Measurements from ENCODE around the gene AKR7A2.
"Not testable (repeated sequence)": the region's sequence is repeated elsewhere in the genome, so short reads cannot be mapped to it uniquely, and the experiment has no call there.

AKR7A2 gene

DNA sequence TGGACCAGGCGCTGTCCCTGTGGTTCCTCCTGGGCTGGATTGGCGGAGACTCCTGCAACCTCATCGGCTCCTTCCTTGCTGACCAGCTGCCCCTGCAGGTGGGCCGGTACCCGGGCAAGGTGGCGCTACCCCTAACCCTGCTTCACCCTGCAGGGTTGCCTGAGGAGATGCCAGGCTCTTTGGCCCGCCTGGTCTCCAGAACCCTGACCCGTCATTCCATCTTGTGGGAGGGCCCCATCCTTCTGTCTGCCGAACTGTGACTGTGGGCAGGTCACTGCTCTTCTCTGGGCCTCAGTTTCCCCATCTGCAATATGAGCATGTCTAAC is 12.7 kb upstream of the AKR7A2 start:
- DNase-seq = no peak

DNA sequence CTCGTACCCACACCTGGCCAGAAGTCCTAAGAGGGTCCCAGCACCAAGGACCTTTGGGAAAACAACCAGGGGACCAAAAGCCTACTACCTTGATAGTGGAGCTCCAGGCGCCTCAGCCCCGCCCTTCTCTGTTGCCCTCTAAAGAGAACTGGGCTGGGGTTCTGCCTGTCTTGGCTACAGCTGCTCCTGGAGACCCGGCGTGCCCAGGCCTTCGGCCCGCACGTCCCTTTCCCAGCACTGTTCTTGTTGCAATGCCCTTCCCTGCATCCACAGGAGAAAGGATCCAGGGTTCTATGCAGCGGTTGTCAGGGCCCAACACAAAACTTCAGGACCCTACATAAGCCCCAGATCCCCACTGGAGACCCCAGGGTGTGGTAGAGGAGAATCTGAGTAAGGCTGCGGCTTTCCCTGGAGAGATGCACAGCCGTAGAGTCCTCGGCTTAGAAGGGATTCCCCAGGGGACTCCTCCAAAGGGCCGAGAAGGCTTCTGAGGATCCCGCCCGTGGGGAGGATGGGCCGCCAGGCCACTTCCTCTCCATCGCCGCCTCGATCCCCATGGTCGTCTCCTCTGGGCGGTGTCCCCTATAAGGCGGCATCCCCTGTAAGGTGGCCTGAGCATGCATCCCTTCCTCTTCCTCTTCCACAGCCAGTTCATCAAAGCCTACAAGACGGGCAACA is 12.2 kb upstream of the AKR7A2 start:
- no peak for DNase-seq

DNA sequence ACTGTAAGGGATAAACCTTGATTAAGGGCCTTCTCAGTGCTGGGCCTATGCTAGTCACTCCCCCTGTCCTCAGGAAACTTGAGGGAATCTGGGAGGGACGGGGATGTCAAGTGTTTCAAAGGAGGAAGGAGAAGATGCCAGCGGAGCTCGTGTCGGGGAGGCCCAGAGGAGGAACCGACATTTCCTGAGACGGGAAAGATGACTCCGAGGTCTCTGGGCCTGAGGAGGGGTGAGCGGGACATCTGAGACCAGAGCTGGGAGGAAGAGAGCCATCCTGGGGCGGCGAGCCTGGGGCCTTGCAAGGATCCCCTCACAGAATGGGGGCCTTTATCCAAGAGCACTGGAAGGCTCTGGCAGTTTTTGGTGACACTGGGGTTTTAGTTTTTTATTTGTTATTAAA is 10.5 kb upstream of the AKR7A2 start:
- DNase-seq = no peak

DNA sequence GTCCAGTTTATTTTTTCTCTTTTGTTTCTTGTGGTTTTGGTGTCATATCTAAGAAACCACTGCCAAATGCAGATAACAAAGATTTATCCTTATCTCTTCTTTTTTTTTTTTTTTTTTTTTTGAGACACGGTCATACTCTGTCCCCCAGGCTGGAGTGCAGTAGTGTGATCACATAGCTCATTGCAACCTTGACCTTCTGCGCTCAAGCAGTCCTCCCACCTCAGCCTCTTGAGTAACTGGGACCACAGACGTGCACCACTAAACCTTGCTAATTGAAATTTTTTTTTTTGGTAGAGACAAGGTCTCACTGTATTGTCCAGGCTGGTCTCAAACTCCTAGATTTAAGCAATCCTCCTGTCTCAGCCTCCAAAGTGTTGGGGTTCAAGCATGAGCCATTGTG is 9.1 kb upstream of the AKR7A2 start:
- DNase-seq = no peak

DNA sequence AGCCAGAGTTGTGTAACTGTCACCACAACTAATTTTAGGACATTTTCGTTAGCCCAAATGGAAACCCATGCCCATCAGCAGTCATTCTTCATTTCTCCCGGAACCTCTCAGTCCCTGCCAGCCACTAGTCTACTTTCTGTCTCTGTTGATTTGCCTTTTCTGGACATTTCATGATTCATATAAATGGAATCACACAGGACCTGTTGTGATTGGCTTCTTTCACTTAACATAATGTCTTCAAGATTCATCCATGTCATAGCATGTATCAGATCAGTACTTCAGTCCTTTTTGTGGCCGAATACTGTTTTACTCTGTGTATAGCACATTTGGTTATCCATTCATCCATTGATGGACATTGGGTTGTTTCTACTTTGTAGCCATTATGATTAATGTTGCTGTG is 7.3 kb upstream of the AKR7A2 start:
- DNase-seq = no peak

DNA sequence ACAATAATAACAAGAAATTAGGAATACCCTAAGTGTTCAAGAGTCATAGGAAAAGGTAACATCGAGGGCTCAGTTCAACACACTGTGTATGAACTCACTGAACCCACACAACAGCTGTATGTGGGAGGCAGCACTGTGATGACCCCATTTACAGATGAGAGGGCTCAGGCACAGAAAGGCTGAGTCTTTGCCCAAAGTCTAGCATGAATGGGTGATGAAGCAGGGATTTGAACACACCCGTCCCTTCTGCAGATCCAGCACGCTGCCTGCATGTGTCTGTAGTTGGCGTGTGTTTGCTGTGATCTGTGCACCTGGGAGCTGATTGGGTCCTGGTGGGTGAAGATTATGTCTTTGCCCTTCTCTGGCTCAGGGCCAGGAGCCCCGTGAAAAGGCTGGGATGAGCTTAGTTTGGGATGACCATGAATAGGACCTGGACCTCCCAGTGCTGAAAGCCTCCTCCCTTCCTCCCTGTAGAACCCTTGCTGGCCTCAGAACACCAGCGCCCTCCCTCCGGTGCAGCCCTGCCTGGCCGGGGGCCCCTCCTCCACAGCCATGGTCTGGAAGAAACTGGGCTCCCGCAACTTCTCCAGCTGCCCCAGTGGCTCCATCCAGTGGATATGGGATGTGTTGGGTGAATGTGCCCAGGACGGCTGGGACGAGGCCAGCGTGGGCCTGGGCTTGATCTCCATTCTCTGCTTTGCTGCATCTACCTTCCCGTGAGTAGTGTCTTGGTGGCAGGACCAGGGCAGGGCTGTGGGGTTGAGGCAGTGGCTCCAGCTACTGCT is 5.4 kb upstream of the AKR7A2 start:
- DNase-seq = no peak

DNA sequence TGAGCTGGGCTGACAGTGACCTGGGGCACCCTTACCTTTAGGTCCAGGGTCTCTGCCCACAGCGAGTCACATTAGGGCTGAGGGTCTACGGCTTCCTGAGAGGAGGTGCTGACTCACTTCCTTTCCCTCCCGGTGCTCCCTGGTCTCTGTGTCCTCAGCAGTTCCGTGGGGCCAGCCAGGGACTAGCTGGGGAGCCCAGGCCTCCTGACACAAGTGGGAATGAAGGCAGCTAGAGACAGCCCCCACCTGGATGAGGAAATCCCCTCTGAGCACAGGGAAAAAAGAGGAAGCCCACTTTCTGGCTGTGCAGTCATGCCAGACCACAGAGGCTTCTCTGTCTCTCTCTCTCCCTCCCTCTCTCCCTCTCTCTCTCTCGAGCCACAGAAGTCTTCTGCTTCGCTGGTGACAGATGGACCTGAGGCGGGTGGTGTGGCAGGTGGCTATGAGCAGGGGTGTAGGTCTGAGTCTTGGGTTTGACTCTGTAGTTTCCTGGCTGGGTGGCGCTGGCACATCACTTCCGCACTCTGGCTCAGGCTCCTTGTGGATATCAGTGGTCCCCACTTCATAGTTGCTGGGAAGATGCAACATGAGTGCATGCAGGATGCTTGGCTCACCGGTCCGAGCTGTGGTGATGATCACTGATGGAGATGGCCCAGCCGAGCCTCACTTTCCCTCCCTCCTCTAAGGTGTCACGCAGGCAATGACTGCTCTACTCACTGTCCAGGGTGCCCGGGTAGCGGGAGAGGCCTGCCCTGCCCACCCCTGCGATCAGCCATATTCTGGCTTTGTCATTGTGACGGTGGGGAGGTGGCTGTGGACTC is 3.6 kb upstream of the AKR7A2 start:
- DNase-seq = no peak

DNA sequence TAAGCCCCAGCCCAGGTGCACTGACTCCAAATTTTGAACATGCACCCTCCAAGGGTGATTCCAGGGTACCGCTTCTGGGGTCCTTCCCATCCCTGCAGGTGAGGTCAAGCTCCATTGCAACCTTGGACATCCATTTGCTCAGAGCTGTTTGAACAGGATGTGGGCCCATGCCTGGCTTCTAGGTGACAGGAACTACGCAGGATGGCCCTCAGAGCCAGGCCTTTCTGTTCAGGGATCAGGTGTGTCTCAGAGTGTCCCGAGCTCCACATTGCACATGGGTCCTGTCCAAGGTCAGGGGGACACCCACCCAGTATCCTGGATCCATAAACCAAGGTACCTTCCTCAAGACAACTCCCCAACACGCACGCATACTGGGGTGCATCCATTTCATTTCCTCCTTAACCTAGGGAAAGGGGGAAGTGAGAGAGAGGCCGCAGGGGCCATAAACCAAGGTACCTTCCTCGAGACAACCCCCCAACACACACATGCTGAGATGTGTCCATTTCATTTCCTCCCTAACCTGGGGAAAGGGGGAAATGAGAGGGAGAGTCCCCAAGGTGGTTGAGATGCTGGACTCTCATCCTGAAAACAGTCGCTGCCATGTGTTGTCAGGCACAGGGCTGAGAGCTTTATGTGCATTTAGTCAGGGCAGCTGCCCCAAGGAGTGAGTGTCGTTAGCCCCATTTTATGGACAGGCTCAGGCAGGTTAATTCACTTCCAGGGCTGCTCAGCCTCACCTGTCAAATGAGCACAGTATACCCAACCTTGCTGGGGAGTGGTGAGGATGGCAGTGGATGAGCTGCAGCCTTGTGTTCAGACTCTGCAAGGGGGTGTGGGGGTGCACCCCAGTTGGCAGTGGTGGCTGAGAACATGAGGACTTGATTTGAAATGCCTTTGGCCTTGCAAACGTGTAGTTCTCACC is 2.3 kb upstream of the AKR7A2 start:
- no peak for DNase-seq

DNA sequence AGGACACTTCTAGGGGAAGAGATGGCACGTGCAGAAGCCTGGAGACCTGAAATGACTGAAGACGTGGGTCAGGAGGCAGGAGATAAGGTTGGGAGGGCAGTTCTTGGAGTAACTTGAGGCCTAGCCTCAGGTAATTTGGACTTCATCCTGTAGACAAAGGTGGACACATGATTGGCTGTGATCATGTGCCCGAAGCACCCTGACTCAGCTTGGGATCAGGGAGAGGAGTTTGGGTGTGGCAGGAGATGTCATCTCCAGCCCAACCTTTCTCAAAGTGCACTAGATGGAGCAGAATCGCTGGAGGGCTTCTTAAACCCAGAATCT is 1.7 kb upstream of the AKR7A2 start:
- no peak for DNase-seq

DNA sequence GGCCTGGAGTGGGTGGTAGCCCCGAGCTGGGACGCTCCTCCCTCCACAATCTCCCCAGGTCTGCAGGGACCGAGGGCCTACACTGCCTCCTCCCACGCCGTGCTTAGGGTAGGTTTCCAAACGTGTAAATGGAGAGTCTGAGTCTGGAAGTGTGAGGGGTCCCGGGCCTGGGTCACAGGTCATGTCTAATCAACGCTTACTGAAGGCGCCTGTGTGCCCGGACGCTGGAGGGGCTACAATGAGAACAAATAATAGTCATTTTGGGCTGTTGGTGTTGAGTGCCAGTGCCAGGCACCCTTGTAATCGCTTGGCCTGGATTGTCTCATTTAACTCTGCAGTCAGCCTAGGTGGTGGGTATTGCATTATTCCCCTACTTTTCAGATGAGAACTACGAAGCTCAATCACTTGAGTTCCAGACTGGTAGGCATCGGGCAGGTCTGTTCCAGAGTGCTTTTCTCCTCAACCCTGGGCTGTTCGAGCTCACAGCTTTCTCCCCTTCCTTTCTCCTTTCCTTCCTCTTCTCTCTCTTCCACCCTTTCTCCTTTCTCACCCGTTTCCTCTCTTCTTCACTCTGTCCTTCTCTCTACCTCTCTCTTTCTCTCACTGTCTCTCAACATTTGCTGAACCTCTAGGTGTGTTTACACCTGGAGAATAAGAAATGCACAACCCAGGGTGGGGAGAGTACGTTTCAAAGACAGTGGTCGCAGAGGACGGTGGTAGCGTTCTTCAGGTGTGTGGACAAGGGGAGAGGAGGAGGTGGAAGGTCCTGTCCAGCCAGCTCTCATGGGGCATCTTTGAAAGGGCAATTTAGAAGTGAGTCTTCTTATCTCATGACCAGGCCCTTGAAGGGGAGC is 1.1 kb upstream of the AKR7A2 start:
- peak; percentile 17 for DNase-seq

DNA sequence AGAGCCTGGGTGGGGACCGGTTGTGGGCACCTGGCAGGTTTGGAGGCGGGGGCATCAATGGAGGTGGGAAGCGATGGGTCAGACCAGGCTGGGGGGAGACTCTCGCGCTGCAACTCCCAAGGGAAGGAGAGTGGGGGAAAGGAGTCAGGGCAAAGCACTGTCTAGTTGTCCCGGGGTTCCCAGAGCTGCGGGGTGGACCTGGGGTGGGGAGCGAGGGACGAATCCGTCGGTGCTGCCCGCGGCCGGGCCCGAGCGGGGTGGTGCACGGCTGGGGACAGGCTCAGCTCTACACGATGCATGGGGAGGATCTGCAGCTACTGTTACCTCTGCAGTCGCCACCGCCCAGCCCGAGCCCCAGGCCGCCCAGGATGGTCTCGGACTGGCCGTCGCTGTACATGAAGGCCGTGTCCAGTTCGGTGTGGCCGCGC is 427 bp downstream of the AKR7A2 start:
- no peak for DNase-seq

DNA sequence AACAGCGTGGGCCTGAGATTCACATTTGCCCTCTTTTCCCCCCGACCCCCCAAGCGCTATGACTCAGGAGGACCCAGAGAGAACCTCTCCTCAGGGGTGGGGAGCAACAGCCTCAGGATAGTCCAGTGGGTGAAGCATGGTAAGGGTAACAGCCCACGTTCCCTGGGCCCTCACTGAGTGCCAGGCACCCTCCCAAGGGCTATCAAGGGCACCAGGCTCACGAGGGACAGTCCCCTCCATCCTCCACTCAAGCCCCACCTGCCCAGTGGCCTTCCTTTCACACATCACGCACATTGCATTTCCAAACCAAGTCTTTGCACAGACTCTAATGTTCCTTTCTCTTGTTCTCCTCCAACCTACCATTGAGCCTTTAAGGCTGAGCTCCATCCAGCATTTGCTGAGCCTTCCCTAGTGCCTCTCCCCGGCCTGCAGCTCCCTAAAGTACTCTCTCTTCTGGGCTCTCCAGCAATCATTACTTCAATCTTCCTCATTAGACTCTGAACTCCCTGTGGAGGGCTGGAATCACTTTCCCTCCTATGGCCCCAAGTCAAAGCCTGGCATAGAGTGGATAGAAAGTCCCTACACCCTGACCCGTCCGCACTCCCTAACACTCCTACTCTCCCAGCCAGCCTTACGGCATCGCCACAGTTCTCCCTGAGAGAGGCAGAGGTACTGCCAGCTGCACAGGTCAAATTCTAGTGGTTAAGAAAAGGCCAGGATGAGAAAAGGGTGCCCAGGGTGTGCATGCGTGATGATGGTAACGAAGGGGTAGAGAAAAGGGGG is 1.0 kb downstream of the AKR7A2 start:
- no peak for DNase-seq

DNA sequence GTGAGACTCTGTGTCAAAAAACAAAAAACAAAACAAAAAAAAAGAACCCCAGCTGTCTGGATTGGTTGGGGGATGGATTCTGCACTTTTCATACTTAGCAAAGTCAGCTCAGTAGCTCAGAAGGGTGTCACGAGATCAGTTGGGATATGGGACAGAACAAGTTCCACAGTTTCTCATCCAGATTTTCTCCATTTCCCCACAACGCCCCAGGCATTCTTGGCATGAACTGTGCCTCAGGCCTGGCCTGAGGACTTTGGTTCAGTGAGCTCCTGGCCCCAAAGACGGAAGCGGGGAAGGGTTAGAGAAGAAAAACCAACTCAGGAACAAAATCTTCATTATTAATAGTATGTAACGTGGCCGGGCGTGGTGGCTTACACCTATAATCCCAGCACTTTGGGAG is 1.9 kb downstream of the AKR7A2 start:
- DNase-seq = no peak

DNA sequence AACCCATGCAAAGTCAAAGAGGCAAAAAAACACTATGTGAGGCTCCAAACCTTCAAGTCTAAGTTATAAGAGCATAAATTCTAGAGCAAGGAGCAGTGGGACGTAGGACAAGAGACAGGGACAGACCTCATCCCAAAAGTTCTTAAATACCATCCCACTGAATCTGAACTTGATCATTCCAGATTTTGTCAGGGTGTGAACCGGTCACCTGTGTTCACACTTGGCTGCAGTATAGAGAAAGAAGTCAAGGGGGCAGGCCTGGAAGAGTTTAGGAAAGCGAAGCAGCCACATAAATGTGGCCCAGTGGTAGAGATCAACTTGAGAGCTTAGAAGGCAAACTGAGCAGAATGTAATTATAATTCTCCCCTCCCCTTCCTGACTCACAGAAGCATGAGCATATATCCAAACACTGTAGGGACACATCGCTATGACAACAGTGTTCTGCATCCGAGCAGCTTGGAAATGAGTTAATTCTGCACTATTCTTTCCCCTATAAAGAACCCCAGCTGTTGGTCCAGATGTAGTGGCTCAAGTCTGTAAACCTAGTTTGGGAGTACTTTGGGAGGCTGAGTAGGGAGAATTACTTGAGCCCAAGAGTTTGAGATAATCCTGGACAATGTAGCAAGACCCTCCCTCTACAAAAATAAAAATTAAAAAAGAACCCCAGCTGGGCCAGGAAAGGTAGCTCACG is 2.7 kb downstream of the AKR7A2 start:
- no peak for DNase-seq

DNA sequence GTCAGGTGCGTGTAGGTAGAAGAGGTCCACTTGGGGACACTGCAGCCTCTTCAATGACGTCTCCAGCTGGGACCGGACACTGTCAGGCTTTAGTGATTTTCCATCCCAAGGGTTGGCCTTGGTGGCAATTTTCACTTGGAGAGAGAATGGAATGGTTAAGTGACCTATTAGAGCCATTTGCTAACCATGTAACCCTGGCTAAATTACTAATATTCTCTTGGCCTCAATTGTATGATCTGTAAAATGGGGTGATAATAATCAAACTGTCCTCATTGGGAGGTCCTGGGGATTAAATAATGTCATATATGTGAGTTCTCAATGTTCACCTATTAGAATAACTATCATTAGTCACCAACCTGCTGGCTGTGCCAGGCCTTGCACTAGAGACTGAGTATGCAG is 3.4 kb downstream of the AKR7A2 start:
- no peak for DNase-seq

DNA sequence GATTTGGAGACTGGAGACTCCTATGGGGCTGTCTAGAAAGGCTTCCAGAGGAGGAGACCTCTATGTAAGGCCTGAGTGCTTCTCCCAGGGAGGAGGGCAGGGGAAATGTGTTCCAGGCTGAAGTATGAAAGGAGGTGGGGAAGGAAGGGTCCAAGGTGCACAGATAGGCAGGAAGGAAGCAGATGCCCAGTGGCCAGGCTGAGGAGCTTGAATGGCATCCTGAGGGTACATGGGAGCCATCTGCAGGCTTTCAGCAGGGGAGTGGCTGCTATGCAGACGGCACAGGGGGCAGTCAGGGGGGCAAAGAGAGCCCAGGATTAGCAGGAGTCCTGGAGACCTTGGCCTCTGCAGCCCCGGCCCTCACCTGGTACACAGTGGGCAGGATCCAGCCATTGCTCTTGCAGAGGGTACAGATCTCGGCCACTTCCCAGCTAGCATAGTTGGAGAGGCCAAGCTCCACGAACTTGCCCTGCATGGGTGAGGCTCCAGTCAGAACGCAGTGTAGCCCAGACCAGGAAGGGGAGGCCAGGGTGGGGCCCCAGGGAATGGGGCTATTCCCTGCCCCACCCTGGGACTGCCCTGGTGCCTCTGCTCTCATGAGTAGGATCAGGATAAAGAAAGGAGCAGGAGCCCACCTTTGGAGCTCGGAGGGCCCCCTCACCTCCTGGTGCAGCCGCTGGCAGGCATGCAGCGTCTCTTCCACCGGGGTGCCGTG is 4.0 kb downstream of the AKR7A2 start:
- no peak for DNase-seq

DNA sequence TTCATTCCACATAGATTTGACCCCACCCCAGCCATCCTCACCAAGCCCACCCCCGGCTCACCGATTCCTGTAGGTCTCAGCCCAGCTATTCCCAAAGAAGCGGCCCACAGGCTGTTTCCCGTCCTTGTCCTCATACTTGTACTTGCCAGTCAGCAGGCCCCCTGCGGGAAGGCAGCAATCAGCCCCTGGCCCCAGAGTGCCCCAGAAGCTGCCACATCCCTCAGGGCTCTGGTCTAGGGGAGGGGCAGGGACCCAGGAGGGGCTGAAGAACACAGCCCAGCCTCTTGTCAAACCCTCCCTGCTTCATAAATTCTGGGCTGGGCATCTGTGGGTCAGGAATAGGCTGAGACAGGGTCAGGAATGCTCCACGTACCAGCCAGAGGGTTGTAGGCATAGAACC is 5.0 kb downstream of the AKR7A2 start:
- no peak for DNase-seq

DNA sequence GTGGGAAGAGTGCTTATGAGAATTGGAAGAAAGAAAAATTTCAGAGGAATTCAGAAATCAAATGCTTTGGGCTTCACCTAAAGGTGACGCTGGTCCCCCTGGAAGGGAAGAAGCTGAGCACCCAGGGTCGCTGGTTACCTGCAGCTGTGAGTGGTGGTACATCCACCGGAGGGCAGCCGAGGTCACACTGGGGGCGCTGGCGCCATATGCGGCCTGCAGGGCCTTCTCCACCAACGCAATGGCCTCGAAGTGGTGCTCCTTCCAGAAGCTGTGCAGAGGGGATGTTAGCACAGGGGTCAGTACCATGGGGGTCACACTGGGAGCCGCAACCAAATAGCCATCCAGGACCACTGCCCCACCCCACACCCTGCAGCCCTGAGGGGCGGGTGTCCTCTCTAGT is 6.1 kb downstream of the AKR7A2 start:
- no peak for DNase-seq

DNA sequence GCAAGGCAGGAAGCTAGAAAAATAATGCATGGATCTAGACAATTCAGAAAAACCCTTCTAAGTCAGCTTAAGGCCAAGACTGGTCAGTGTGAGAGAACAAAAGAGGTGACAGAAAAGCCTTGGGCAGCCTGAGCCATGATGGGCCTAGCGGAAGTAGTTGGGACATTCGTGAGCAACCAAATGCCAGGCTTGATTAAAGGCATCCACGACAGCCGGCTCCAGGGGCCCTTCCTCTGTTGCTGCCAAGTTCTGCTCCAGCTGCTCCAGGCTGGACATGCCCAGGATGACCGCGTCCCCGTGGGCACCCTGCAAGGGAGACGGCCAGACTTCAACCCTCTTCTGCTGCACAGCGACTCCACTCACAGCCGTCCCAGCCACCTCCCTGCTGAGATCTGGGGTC is 7.9 kb downstream of the AKR7A2 start:
- DNase-seq = not testable (repeated sequence)

DNA sequence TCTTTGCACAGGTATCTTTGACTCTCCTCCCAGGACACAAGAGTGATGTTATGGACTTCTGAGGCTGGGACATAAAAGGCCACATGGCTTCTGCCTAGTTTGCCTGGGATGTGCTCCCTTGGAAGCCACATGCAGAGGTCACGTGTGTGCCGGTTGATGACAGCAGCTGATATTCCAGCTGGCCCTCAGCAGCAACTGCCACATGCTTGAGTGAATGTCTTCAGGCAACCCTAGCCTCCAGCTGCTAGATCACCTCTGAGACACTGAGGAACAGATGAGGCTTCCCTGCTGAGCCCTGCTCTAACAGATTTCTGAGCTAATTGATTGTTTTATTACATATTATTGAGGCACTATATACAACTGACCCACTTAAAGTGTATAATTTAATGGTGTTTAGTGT is 11.7 kb downstream of the AKR7A2 start:
- no peak for DNase-seq
